Measurements from ENCODE around the gene CUL2.

The CUL2 gene

GRCh38 chr10:34999532-34999931 lies 90.6 kb downstream of the CUL2 start:
- no peaks in the 10 kb centered on the region for H3K27me3 ChIP-seq (ENCODE audit: insufficient read depth, poor library complexity, severe bottlenecking)
- H3K4me1 ChIP-seq (ENCODE audit: insufficient read depth, poor library complexity, severe bottlenecking): peaks cover 16% of the 10 kb centered on the region
- H3K27ac ChIP-seq (ENCODE audit: poor library complexity, severe bottlenecking): no peak overlapping the region
- H3K9me3 ChIP-seq (ENCODE audit: severe bottlenecking): no peaks in the 10 kb centered on the region
- no peak overlapping the region for H3K4me3 ChIP-seq (ENCODE audit: severe bottlenecking)
- ATAC-seq (ENCODE audit: low read depth): no peak
- TF ChIP-seq CTCF (IDR thresholded peaks at IDR 0.05; ENCODE audit: poor library complexity, severe bottlenecking): no peak
- no peak for DNase-seq (ENCODE audit: low spot score)
- no peaks in the 10 kb centered on the region for H3K36me3 ChIP-seq (ENCODE audit: low read depth)

- H3K27ac ChIP-seq (ENCODE audit: poor library complexity, severe bottlenecking): no peak overlapping the region
- no peaks in the 10 kb centered on the region for H3K27me3 ChIP-seq (ENCODE audit: insufficient read depth, poor library complexity, severe bottlenecking)
- ATAC-seq (ENCODE audit: low read depth) (no peak), DNase-seq (ENCODE audit: low spot score) (no peak)
- H3K9me3 ChIP-seq (ENCODE audit: severe bottlenecking): no peaks in the 10 kb centered on the region
- no peak for TF ChIP-seq CTCF (IDR thresholded peaks at IDR 0.05; ENCODE audit: poor library complexity, severe bottlenecking)
- peaks cover 14% of the 10 kb centered on the region for H3K4me1 ChIP-seq (ENCODE audit: insufficient read depth, poor library complexity, severe bottlenecking)
- H3K36me3 ChIP-seq (ENCODE audit: low read depth): no peaks in the 10 kb centered on the region
- H3K4me3 ChIP-seq (ENCODE audit: severe bottlenecking): no peak overlapping the region
Measured at GRCh38 chr10:34998940-34999339, 91.2 kb downstream of the CUL2 start.

- Histone ChIP-seq H3K27me3 (ENCODE audit: insufficient read depth, poor library complexity, severe bottlenecking) (no peaks in the 10 kb centered on the region), H3K4me1 (ENCODE audit: insufficient read depth, poor library complexity, severe bottlenecking) (peaks cover 22% of the 10 kb centered on the region), H3K27ac (ENCODE audit: poor library complexity, severe bottlenecking) (no peak overlapping the region), H3K9me3 (ENCODE audit: severe bottlenecking) (no peaks in the 10 kb centered on the region), H3K36me3 (ENCODE audit: low read depth) (no peaks in the 10 kb centered on the region), H3K4me3 (ENCODE audit: severe bottlenecking) (no peak overlapping the region)
- no peak for TF ChIP-seq CTCF (IDR thresholded peaks at IDR 0.05; ENCODE audit: poor library complexity, severe bottlenecking)
- no peak for ATAC-seq (ENCODE audit: low read depth)
- DNase-seq (ENCODE audit: low spot score): no peak
Measured at GRCh38 chr10:34996843-34997242, 93.3 kb downstream of the CUL2 start.

GRCh38 chr10:34995925-34996324 lies 94.2 kb downstream of the CUL2 start:
- TF ChIP-seq CTCF (IDR thresholded peaks at IDR 0.05; ENCODE audit: poor library complexity, severe bottlenecking): no peak
- no peaks in the 10 kb centered on the region for H3K27me3 ChIP-seq (ENCODE audit: insufficient read depth, poor library complexity, severe bottlenecking)
- ATAC-seq (ENCODE audit: low read depth): no peak
- H3K27ac ChIP-seq (ENCODE audit: poor library complexity, severe bottlenecking): peak overlapping the region; percentile 67
- no peak overlapping the region for H3K4me3 ChIP-seq (ENCODE audit: severe bottlenecking)
- H3K4me1 ChIP-seq (ENCODE audit: insufficient read depth, poor library complexity, severe bottlenecking): peaks cover 30% of the 10 kb centered on the region
- no peaks in the 10 kb centered on the region for H3K36me3 ChIP-seq (ENCODE audit: low read depth)
- H3K9me3 ChIP-seq (ENCODE audit: severe bottlenecking): no peaks in the 10 kb centered on the region
- DNase-seq (ENCODE audit: low spot score): no peak

- H3K4me3 ChIP-seq (ENCODE audit: severe bottlenecking): no peak overlapping the region
- peak; percentile 95 for TF ChIP-seq CTCF (IDR thresholded peaks at IDR 0.05; ENCODE audit: poor library complexity, severe bottlenecking)
- H3K4me1 ChIP-seq (ENCODE audit: insufficient read depth, poor library complexity, severe bottlenecking): peaks cover 30% of the 10 kb centered on the region
- no peaks in the 10 kb centered on the region for H3K9me3 ChIP-seq (ENCODE audit: severe bottlenecking)
- H3K36me3 ChIP-seq (ENCODE audit: low read depth): no peaks in the 10 kb centered on the region
- peak; percentile 75 for ATAC-seq (ENCODE audit: low read depth)
- peak; percentile 62 for DNase-seq (ENCODE audit: low spot score)
- peak overlapping the region; percentile 67 for H3K27ac ChIP-seq (ENCODE audit: poor library complexity, severe bottlenecking)
- no peaks in the 10 kb centered on the region for H3K27me3 ChIP-seq (ENCODE audit: insufficient read depth, poor library complexity, severe bottlenecking)
Measured at GRCh38 chr10:34994565-34995142, 95.5 kb downstream of the CUL2 start.
